Heart right ventricle (tissue), 16 donors: ENCODE measurements around the gene TRPC6. TPM values are rescaled to one million over a fixed set of nuclear protein-coding genes. Genes with fewer than 3 reads are reported as not detected.
A peak's percentile ranks its signal among the peaks of the same experiment; 100 is the strongest.
"Not testable (repeated sequence)": the region's sequence is repeated elsewhere in the genome, so short reads cannot be mapped to it uniquely, and the experiment has no call there.

Experiments
- ATAC-seq, 8 donors: fragments of 200-7000 bp; cut with Tn5 transposase; one replicate each; pipeline ENCODE4 v1.9.1; 2020; ENCODE audit warnings: mild to moderate bottlenecking in 8 of 8, moderate library complexity in 8 of 8, moderate number of reproducible peaks in 1 of 8
- DNase-seq, 2 donors: peaks; one replicate each; pipeline ENCODE4 v3.0.0-alpha.2; 2020
- H3K27ac ChIP-seq, 10 donors: fragments of 200-600 bp; sonication (generic) in 2 of 10; one replicate each; pipeline versions ENCODE4 v1.5.0 to v1.8.0; 2020 to 2022; ENCODE audit warnings: mild to moderate bottlenecking in 3 of 10
- H3K27me3 ChIP-seq, 7 donors: fragments of 200-600 bp; one replicate each; pipeline ENCODE4 v1.8.0; 2021 to 2022; ENCODE audit warnings: mild to moderate bottlenecking in 2 of 7
- H3K36me3 ChIP-seq, 9 donors: fragments of 200-600 bp; sonication (generic) in 1 of 9; one replicate each; pipeline versions ENCODE4 v1.5.0 to v1.8.0; 2020 to 2022; ENCODE audit warnings: mild to moderate bottlenecking in 2 of 9
- H3K4me1 ChIP-seq, 9 donors: fragments of 200-600 bp; sonication (generic) in 1 of 9; one replicate each; pipeline versions ENCODE4 v1.5.0 to v1.8.0; 2020 to 2022; ENCODE audit warnings: mild to moderate bottlenecking in 4 of 9
- H3K4me3 ChIP-seq, 10 donors: fragments of 200-600 bp; sonication (generic) in 2 of 10; one replicate each; pipeline versions ENCODE4 v1.5.0 to v1.8.0; 2020 to 2022; ENCODE audit warnings: mild to moderate bottlenecking in 7 of 10, moderate library complexity in 2 of 10
- H3K9me3 ChIP-seq, 11 donors: fragments of 200-600 bp in 10 of 11; sonication (generic) in 2 of 11; one replicate each; pipeline versions ENCODE4 v1.5.0 to v1.8.0; 2013 to 2022; ENCODE audit warnings: mild to moderate bottlenecking in 2 of 11, control low read depth in 1 of 11, moderate library complexity in 1 of 11
- CTCF ChIP-seq, 9 donors: fragments of 200-600 bp; sonication (generic) in 2 of 9; IDR thresholded peaks; one replicate each; pipeline versions ENCODE4 v1.5.0 to v1.8.0; 2021 to 2022; ENCODE audit warnings: antibody characterized with exemption in 9 of 9, mild to moderate bottlenecking in 5 of 9, moderate library complexity in 1 of 9
- WGBS, 2 donors: extraction: QIAGEN DNeasy Blood & Tissue Kit; methylation state at CpG; one replicate each; pipeline ENCODE4 v1.1.7; 2013; ENCODE audit warnings: inconsistent platforms in 1 of 2; 5-methylcytosine and 5-hydroxymethylcytosine counted together
- intact Hi-C, 10 donors: fragments of 100-400 bp; cut with DNase I; formaldehyde crosslinking; loops; one replicate each; pipeline versions ENCODE4 v1.11.1 to v1.14.2; 2022
- polyA plus RNA-seq, 2 donors: library from polyadenylated mRNA; stranded (reverse); fragments of 200-250 nt; gene quantifications; one replicate each; pipeline ENCODE4 v1.2.3, GENCODE V29; 2013
- total RNA-seq, 10 donors: library from RNA; stranded (reverse); fragmentation: NEBNext Ultra II Directional in 3 of 10; extraction: Animal tissue kit (Norgen Biotek cat#: 25700) in 3 of 10; gene quantifications; one replicate each; pipeline versions ENCODE4 v1.2.1 to v1.2.4, GENCODE V29; 2021 to 2023
- donor health status: Arrhythmogenic right ventricular cardiomyopathy.
- donor health status: ischemic (EF 13 %, LVEDD 7.1; RV severe dilation, severe dysfunction).
- donor health status: healthy with polysubstance abuse.
- donor health status: DM: no; HTN: yes; CAD: no.
- donor health status: DM: no; HTN: no; CAD: no.
- donor health status: ischemic (EF 25% LVEDD 6.9; RV normal size, moderate dysfunction).
- donor health status: ischemic (EF 25% LVEDD 5.7; RV mildly dilated, moderate dysfunction).
- donor health status: healthy.
- donor health status: DM: yes; HTN: yes; CAD: no.
- donor health status: Ischemic cardiomyopathy.
- donor health status: ischemic (EF 35%, LVEDD 5.7; RV mildly dilated, moderate dysfunction).
- donor health status: nonischemic (EF 11% LVEDD 7.7; RV severe dilation, severe dysfunction).
- donor health status: DM: yes; HTN: yes; CAD: no.
- donor health status: PGD.
- donor health status: ischemic (EF 29% LVEDD 5.4; RV normal size, mild dysfunction).
- donor health status: nonischemic (EF 23%, LVEDD 6.1; RV moderate dilation, normal function).

Gene TRPC6
- total and polyA plus RNA-seq, 12 donors: 0.14 to 1.4 (median 0.40) TPM

GRCh38 chr11:101442171-101442570 lies 141.6 kb downstream of the TRPC6 start:
- Histone ChIP-seq H3K27ac (peak overlapping the region in 8 of 10 donors; percentile 6 to 67 (median 39)), H3K36me3 (no peaks in the 10 kb centered on the region), H3K9me3 (no peaks in the 10 kb centered on the region), H3K4me3 (no peak overlapping the region), H3K4me1 (peaks cover 0 to 34% (median 19%) of the 10 kb centered on the region in 9 donors), H3K27me3 (no peaks in the 10 kb centered on the region)
- WGBS, 2 donors: 67 to 71% methylated on average over 4 of the region's 4 CpGs
- DNase-seq (no peak), ATAC-seq (peak in 4 of 8 donors; percentile 6 to 27 (median 20))
- intact Hi-C loops: no loop called here
- no peak for TF ChIP-seq CTCF (IDR thresholded peaks at IDR 0.05)

GRCh38 chr11:101441747-101442146 lies 142.1 kb downstream of the TRPC6 start:
- Histone ChIP-seq H3K27me3 (no peaks in the 10 kb centered on the region), H3K36me3 (no peaks in the 10 kb centered on the region), H3K9me3 (no peaks in the 10 kb centered on the region), H3K27ac (peak overlapping the region in 8 of 10 donors; percentile 6 to 67 (median 39)), H3K4me3 (no peak overlapping the region), H3K4me1 (peaks cover 0 to 34% (median 19%) of the 10 kb centered on the region in 9 donors)
- ATAC-seq (peak in 7 of 8 donors; percentile 68 to 98 (median 94)), DNase-seq (peak; percentile 39 to 49)
- no peak for TF ChIP-seq CTCF (IDR thresholded peaks at IDR 0.05)
- 50 to 53% methylated on average over 1 of the region's 1 CpG for WGBS, 2 donors
- intact Hi-C loops: no loop called here

GRCh38 chr11:101439488-101439887 lies 144.3 kb downstream of the TRPC6 start:
- Histone ChIP-seq H3K27me3 (no peaks in the 10 kb centered on the region), H3K9me3 (no peaks in the 10 kb centered on the region), H3K4me3 (no peak overlapping the region), H3K4me1 (peaks cover 0 to 31% (median 10%) of the 10 kb centered on the region in 9 donors), H3K27ac (no peak overlapping the region), H3K36me3 (no peaks in the 10 kb centered on the region)
- WGBS, 2 donors: 93% methylated on average over 5 of the region's 5 CpGs
- DNase-seq (no peak), ATAC-seq (no peak)
- no peak for TF ChIP-seq CTCF (IDR thresholded peaks at IDR 0.05)
- intact Hi-C loops: loop anchor here in 8 of 10 donors (5.0 to 10.0 kb wide), 4 partner anchors 47 to 462 kb away; no protein-coding TSS in a partner anchor

DNA sequence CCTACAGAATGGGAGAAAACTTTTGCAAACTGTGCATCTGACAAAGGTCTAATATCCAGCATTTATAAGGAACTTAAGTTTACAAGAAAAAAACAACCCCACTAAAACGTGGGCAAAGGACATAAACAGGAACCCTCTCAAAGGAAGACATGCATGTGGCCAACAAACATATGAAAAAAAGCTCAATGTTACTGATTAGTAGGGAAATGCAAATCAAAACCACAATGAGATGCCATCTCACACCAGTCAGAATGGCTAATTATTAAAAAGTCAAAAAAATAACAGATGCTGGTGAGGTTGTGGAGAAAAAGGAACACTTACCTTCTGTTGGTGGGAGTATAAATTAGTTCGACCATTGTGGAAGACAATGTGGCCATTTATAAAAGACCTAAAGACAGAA lies 145.1 kb downstream of the TRPC6 start:
- not testable (repeated sequence) for H3K9me3 ChIP-seq, H3K27me3 ChIP-seq, DNase-seq, ATAC-seq, H3K27ac ChIP-seq, H3K36me3 ChIP-seq, H3K4me3 ChIP-seq
- peaks cover 0 to 23% (median 4%) of the 10 kb centered on the region in 9 donors for H3K4me1 ChIP-seq
- WGBS, 2 donors: 72 to 88% methylated on average over 2 of the region's 2 CpGs
- intact Hi-C loops: loop anchor here in 8 of 10 donors (5.0 to 10.0 kb wide), 4 partner anchors 46 to 461 kb away; no protein-coding TSS in a partner anchor

- no peaks in the 10 kb centered on the region for H3K36me3 ChIP-seq
- H3K9me3 ChIP-seq: no peaks in the 10 kb centered on the region
- no peak for TF ChIP-seq CTCF (IDR thresholded peaks at IDR 0.05)
- peaks cover 0 to 23% (median 4%) of the 10 kb centered on the region in 9 donors for H3K4me1 ChIP-seq
- no peaks in the 10 kb centered on the region for H3K27me3 ChIP-seq
- ATAC-seq: no peak
- no peak overlapping the region for H3K4me3 ChIP-seq
- 85 to 96% methylated on average over 1 of the region's 1 CpG for WGBS, 2 donors
- intact Hi-C loops: loop anchor here in 8 of 10 donors (5.0 to 10.0 kb wide), 4 partner anchors 46 to 461 kb away; no protein-coding TSS in a partner anchor
- no peak for DNase-seq
- H3K27ac ChIP-seq: no peak overlapping the region
These were observed 145.7 kb downstream of the TRPC6 start for GRCh38 chr11:101438126-101438525.
